ENCODE measurements around the gene NPSR1. TPM values are rescaled to one million over a fixed set of nuclear protein-coding genes. Genes with fewer than 3 reads are reported as not detected.

The NPSR1 gene
- polyA plus RNA-seq, 4 donors, result not detected

DNA sequence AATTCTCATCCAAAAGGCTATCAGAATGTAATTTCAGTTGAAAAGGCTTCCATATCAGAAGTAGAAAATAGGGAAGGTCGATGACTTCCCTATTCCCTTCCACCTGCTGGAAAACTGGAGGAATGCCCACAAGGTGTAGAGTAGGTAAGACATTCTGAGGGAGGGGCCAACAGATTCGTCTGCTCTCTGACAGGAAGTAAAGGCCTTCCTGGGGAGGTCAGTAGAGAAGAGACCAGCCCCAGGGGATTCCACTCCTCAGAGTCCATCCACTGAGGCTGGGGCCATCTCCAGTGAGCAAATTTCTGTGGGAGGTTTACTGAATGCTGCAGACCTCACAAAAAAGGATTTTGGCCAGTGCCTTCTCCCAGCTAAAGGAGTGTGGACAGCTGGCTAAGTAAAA is 19.5 kb downstream of the NPSR1 start:
- H3K27me3 ChIP-seq (ENCODE audit: control insufficient read depth in 3 of 3, insufficient read depth in 3 of 3, low read length in 3 of 3), result no peaks in the 10 kb centered on the region
- DNase-seq, result no peak
- no peaks in the 10 kb centered on the region for H3K9me3 ChIP-seq (ENCODE audit: control insufficient read depth in 2 of 2, insufficient read depth in 1 of 2, low read depth in 1 of 2, low read length in 1 of 2)
- no peak for FAIRE-seq
- no peaks in the 10 kb centered on the region for H3K36me3 ChIP-seq (ENCODE audit: control insufficient read depth in 3 of 3, insufficient read depth in 2 of 3, low read depth in 1 of 3, low read length in 3 of 3)
- no peak overlapping the region for H3K4me3 ChIP-seq (ENCODE audit: low read depth in 1 of 3, low read length in 3 of 3)
- H3K4me1 ChIP-seq (ENCODE audit: control insufficient read depth in 3 of 3, insufficient read depth in 2 of 3, low read depth in 1 of 3, low read length in 2 of 3), result no peaks in the 10 kb centered on the region
- 15 to 43% (median 18%) methylated on average over 2 of the region's 2 CpGs for WGBS, 3 donors
- H3K27ac ChIP-seq (ENCODE audit: low read depth in 1 of 3, low read length in 2 of 3), result no peak overlapping the region

DNA sequence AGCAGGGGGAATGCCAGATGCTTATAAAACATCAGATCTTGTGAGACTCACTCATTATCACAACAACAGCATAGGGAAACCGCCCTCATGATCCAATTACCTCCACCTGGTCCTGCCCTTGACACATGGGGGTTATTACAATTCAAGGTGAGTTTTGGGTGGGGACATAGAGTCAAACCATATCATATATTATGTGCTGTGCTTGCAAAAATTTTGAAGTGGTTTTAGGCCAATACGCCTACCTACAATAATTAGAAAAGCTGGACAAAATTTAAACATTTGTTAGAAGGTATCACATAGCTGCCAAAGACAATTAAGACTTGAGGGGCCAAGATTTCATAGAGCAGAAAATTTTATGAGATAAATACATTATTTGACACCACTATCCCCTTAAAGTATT is 29.5 kb downstream of the NPSR1 start:
- WGBS, 3 donors, result 75 to 80% (median 76%) methylated on average over 2 of the region's 2 CpGs
- Histone ChIP-seq H3K27me3 (ENCODE audit: control insufficient read depth in 3 of 3, insufficient read depth in 3 of 3, low read length in 3 of 3) (no peaks in the 10 kb centered on the region), H3K27ac (ENCODE audit: low read depth in 1 of 3, low read length in 2 of 3) (no peak overlapping the region), H3K4me3 (ENCODE audit: low read depth in 1 of 3, low read length in 3 of 3) (no peak overlapping the region), H3K9me3 (ENCODE audit: control insufficient read depth in 2 of 2, insufficient read depth in 1 of 2, low read depth in 1 of 2, low read length in 1 of 2) (peaks cover 0 to 6% of the 10 kb centered on the region in 2 donors), H3K4me1 (ENCODE audit: control insufficient read depth in 3 of 3, insufficient read depth in 2 of 3, low read depth in 1 of 3, low read length in 2 of 3) (no peaks in the 10 kb centered on the region), H3K36me3 (ENCODE audit: control insufficient read depth in 3 of 3, insufficient read depth in 2 of 3, low read depth in 1 of 3, low read length in 3 of 3) (no peaks in the 10 kb centered on the region)
- no peak for DNase-seq
- no peak for FAIRE-seq

GRCh38 chr7:34696415-34696814 is 38.4 kb downstream of the NPSR1 start:
- Histone ChIP-seq H3K27ac (ENCODE audit: low read depth in 1 of 3, low read length in 2 of 3) (no peak overlapping the region), H3K9me3 (ENCODE audit: control insufficient read depth in 2 of 2, insufficient read depth in 1 of 2, low read depth in 1 of 2, low read length in 1 of 2) (no peaks in the 10 kb centered on the region), H3K36me3 (ENCODE audit: control insufficient read depth in 3 of 3, insufficient read depth in 2 of 3, low read depth in 1 of 3, low read length in 3 of 3) (no peaks in the 10 kb centered on the region), H3K4me3 (ENCODE audit: low read depth in 1 of 3, low read length in 3 of 3) (no peak overlapping the region), H3K27me3 (ENCODE audit: control insufficient read depth in 3 of 3, insufficient read depth in 3 of 3, low read length in 3 of 3) (no peaks in the 10 kb centered on the region), H3K4me1 (ENCODE audit: control insufficient read depth in 3 of 3, insufficient read depth in 2 of 3, low read depth in 1 of 3, low read length in 2 of 3) (no peaks in the 10 kb centered on the region)
- FAIRE-seq (no peak), DNase-seq (no peak)
- 94 to 100% (median 96%) methylated on average over 1 of the region's 1 CpG for WGBS, 3 donors

GRCh38 chr7:34709771-34710170 is 51.8 kb downstream of the NPSR1 start:
- H3K27ac ChIP-seq (ENCODE audit: low read depth in 1 of 3, low read length in 2 of 3), result no peak overlapping the region
- WGBS, 3 donors, result 43 to 62% (median 47%) methylated on average over 2 of the region's 2 CpGs
- FAIRE-seq, result no peak

DNA sequence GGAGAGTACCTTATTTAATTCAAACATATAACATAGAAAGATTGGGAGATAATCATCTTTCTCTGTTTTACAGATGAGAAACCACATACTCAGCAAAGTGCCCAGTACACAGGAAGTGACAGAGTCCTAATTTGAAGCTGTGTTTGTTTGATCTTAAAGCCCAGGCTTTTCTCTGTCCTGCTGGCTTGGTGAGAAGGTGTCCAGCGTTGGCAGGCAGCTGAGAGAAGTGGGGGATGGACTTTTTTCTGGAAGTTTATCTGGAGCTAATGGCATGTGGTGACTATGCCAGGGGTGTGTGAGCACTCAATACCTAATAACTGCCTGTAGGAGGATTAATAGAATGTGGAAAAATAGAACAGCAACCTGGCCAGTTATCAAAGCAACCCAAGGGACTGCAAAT is 60.8 kb downstream of the NPSR1 start:
- Histone ChIP-seq H3K36me3 (ENCODE audit: control insufficient read depth in 3 of 3, insufficient read depth in 2 of 3, low read depth in 1 of 3, low read length in 3 of 3) (peaks cover 0 to 5% (median 0%) of the 10 kb centered on the region in 3 donors), H3K27ac (ENCODE audit: low read depth in 1 of 3, low read length in 2 of 3) (no peak overlapping the region), H3K4me1 (ENCODE audit: control insufficient read depth in 3 of 3, insufficient read depth in 2 of 3, low read depth in 1 of 3, low read length in 2 of 3) (no peaks in the 10 kb centered on the region), H3K27me3 (ENCODE audit: control insufficient read depth in 3 of 3, insufficient read depth in 3 of 3, low read length in 3 of 3) (no peaks in the 10 kb centered on the region), H3K9me3 (ENCODE audit: control insufficient read depth in 2 of 2, insufficient read depth in 1 of 2, low read depth in 1 of 2, low read length in 1 of 2) (no peaks in the 10 kb centered on the region), H3K4me3 (ENCODE audit: low read depth in 1 of 3, low read length in 3 of 3) (no peak overlapping the region)
- FAIRE-seq (no peak), DNase-seq (no peak)
- 5 to 25% (median 23%) methylated on average over 1 of the region's 1 CpG for WGBS, 3 donors

More at GRCh38 chr7:34709771-34710170, 51.8 kb downstream of the NPSR1 start:
- no peak overlapping the region for H3K4me3 ChIP-seq (ENCODE audit: low read depth in 1 of 3, low read length in 3 of 3)
- DNase-seq, result no peak
- peaks cover 0 to 6% (median 0%) of the 10 kb centered on the region in 3 donors for H3K36me3 ChIP-seq (ENCODE audit: control insufficient read depth in 3 of 3, insufficient read depth in 2 of 3, low read depth in 1 of 3, low read length in 3 of 3)
- H3K27me3 ChIP-seq (ENCODE audit: control insufficient read depth in 3 of 3, insufficient read depth in 3 of 3, low read length in 3 of 3), result no peaks in the 10 kb centered on the region
- no peaks in the 10 kb centered on the region for H3K9me3 ChIP-seq (ENCODE audit: control insufficient read depth in 2 of 2, insufficient read depth in 1 of 2, low read depth in 1 of 2, low read length in 1 of 2)
- no peaks in the 10 kb centered on the region for H3K4me1 ChIP-seq (ENCODE audit: control insufficient read depth in 3 of 3, insufficient read depth in 2 of 3, low read depth in 1 of 3, low read length in 2 of 3)

- H3K36me3 ChIP-seq (ENCODE audit: control insufficient read depth in 3 of 3, insufficient read depth in 2 of 3, low read depth in 1 of 3, low read length in 3 of 3), result peaks cover 0 to 3% (median 0%) of the 10 kb centered on the region in 3 donors
- no peaks in the 10 kb centered on the region for H3K4me1 ChIP-seq (ENCODE audit: control insufficient read depth in 3 of 3, insufficient read depth in 2 of 3, low read depth in 1 of 3, low read length in 2 of 3)
- 74 to 94% (median 87%) methylated on average over 3 of the region's 3 CpGs for WGBS, 3 donors
- no peak for FAIRE-seq
- H3K27me3 ChIP-seq (ENCODE audit: control insufficient read depth in 3 of 3, insufficient read depth in 3 of 3, low read length in 3 of 3), result no peaks in the 10 kb centered on the region
- H3K27ac ChIP-seq (ENCODE audit: low read depth in 1 of 3, low read length in 2 of 3), result no peak overlapping the region
- H3K9me3 ChIP-seq (ENCODE audit: control insufficient read depth in 2 of 2, insufficient read depth in 1 of 2, low read depth in 1 of 2, low read length in 1 of 2), result no peaks in the 10 kb centered on the region
- no peak for DNase-seq
- H3K4me3 ChIP-seq (ENCODE audit: low read depth in 1 of 3, low read length in 3 of 3), result no peak overlapping the region
Observed at GRCh38 chr7:34719636-34720035, 61.6 kb downstream of the NPSR1 start.

GRCh38 chr7:34720289-34720688 is 62.3 kb downstream of the NPSR1 start:
- no peak for FAIRE-seq
- DNase-seq, result no peak

GRCh38 chr7:34723338-34723737 is 65.3 kb downstream of the NPSR1 start:
- no peaks in the 10 kb centered on the region for H3K9me3 ChIP-seq (ENCODE audit: control insufficient read depth in 2 of 2, insufficient read depth in 1 of 2, low read depth in 1 of 2, low read length in 1 of 2)
- no peak overlapping the region for H3K4me3 ChIP-seq (ENCODE audit: low read depth in 1 of 3, low read length in 3 of 3)
- FAIRE-seq, result no peak
- no peaks in the 10 kb centered on the region for H3K27me3 ChIP-seq (ENCODE audit: control insufficient read depth in 3 of 3, insufficient read depth in 3 of 3, low read length in 3 of 3)
- no peak overlapping the region for H3K27ac ChIP-seq (ENCODE audit: low read depth in 1 of 3, low read length in 2 of 3)
- no peaks in the 10 kb centered on the region for H3K36me3 ChIP-seq (ENCODE audit: control insufficient read depth in 3 of 3, insufficient read depth in 2 of 3, low read depth in 1 of 3, low read length in 3 of 3)
- no peaks in the 10 kb centered on the region for H3K4me1 ChIP-seq (ENCODE audit: control insufficient read depth in 3 of 3, insufficient read depth in 2 of 3, low read depth in 1 of 3, low read length in 2 of 3)
- DNase-seq, result no peak

More at GRCh38 chr7:34720289-34720688, 62.3 kb downstream of the NPSR1 start:
- no peaks in the 10 kb centered on the region for H3K9me3 ChIP-seq (ENCODE audit: control insufficient read depth in 2 of 2, insufficient read depth in 1 of 2, low read depth in 1 of 2, low read length in 1 of 2)
- peaks cover 0 to 3% (median 0%) of the 10 kb centered on the region in 3 donors for H3K36me3 ChIP-seq (ENCODE audit: control insufficient read depth in 3 of 3, insufficient read depth in 2 of 3, low read depth in 1 of 3, low read length in 3 of 3)
- H3K4me1 ChIP-seq (ENCODE audit: control insufficient read depth in 3 of 3, insufficient read depth in 2 of 3, low read depth in 1 of 3, low read length in 2 of 3), result no peaks in the 10 kb centered on the region
- no peaks in the 10 kb centered on the region for H3K27me3 ChIP-seq (ENCODE audit: control insufficient read depth in 3 of 3, insufficient read depth in 3 of 3, low read length in 3 of 3)
- H3K4me3 ChIP-seq (ENCODE audit: low read depth in 1 of 3, low read length in 3 of 3), result no peak overlapping the region
- no peak overlapping the region for H3K27ac ChIP-seq (ENCODE audit: low read depth in 1 of 3, low read length in 2 of 3)

- FAIRE-seq, result no peak
- Histone ChIP-seq H3K9me3 (ENCODE audit: control insufficient read depth in 2 of 2, insufficient read depth in 1 of 2, low read depth in 1 of 2, low read length in 1 of 2) (no peaks in the 10 kb centered on the region), H3K27me3 (ENCODE audit: control insufficient read depth in 3 of 3, insufficient read depth in 3 of 3, low read length in 3 of 3) (no peaks in the 10 kb centered on the region), H3K4me3 (ENCODE audit: low read depth in 1 of 3, low read length in 3 of 3) (no peak overlapping the region), H3K4me1 (ENCODE audit: control insufficient read depth in 3 of 3, insufficient read depth in 2 of 3, low read depth in 1 of 3, low read length in 2 of 3) (no peaks in the 10 kb centered on the region), H3K36me3 (ENCODE audit: control insufficient read depth in 3 of 3, insufficient read depth in 2 of 3, low read depth in 1 of 3, low read length in 3 of 3) (no peaks in the 10 kb centered on the region), H3K27ac (ENCODE audit: low read depth in 1 of 3, low read length in 2 of 3) (no peak overlapping the region)
- 23 to 39% (median 26%) methylated on average over 2 of the region's 2 CpGs for WGBS, 3 donors
- peak in 1 of 2 donors; percentile 8 for DNase-seq
Observed at GRCh38 chr7:34723866-34724490, 66.0 kb downstream of the NPSR1 start.

Data from small intestine (tissue), 7 donors.